PC-9 (cell line): ENCODE results near the gene LSM2.

Experiments used
- CTCF ChIP-seq: fragments of 200-600 bp; sonication (generic); conservative IDR thresholded peaks from 2 replicates; pipeline ENCODE4 v1.6.1; 2017; ENCODE audit warnings: mixed run types, antibody characterized with exemption, mild to moderate bottlenecking, moderate library complexity
- EZH2 ChIP-seq: fragments of 200-600 bp; sonication (generic); IDR thresholded peaks from 2 replicates; pipeline ENCODE4 v1.8.0; 2017; ENCODE audit warnings: antibody characterized with exemption, low read depth

DNA sequence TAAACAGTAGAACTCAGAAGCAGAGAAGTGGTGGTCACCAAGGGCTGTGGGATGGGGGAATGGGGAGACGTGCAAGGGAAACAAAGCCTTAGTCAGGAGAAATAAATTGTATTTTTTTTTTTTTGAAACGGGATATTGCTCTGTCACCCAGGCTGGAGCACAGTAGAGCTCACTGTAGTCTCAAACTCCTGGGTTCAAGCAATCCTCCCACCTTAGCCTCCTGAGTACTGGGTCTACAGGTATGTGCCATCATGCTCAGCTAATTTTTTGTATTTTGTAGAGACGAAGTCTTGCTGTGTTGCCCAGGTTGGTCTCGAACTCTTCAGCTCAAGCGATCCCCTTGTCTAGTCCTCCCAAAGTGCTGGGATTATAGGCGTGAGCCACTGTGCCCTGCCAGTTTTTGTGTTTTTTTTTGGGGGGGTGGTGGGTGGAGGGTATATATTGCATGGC, 24.1 kb upstream of the LSM2 start:
- no peak for TF ChIP-seq CTCF
- no peak for TF ChIP-seq EZH2
